ENCODE measurements around the gene KCNC3.

The KCNC3 gene

DNA sequence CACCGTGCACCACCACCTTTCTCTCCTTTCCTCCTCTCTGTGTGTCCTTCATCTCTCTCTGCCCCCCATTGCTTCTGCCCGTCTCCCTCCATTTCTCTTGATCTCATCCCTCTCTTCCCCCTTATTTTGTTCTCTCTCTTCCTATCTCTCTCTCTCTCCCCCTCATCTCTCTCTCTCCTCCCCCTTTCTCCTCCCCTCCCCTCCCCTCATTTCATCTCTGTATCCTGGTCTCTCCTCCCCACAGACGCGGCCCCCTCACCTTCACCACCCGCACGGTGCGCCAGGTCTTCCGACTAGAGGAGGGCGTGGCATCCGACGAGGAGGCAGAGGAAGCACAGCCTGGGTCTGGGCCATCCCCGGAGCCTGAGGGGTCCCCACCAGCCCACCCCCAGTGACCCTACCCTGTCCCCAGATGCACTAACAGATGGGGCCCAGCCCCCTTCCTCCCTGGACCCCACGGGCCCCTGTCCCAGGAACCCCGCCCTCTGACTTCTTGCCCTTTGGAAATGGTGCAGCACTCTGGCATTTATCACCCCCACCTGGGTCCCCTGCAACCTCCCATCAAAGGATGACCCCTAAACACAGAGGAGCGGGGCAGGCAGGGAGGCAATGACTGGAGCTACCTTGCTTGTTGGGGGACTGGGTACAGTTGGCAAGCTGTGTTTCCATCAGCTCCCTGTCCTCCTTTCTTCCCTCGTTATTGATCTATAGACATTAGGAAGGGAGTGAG is 19.6 kb downstream of the KCNC3 start:
- DNase-seq: no peak

DNA sequence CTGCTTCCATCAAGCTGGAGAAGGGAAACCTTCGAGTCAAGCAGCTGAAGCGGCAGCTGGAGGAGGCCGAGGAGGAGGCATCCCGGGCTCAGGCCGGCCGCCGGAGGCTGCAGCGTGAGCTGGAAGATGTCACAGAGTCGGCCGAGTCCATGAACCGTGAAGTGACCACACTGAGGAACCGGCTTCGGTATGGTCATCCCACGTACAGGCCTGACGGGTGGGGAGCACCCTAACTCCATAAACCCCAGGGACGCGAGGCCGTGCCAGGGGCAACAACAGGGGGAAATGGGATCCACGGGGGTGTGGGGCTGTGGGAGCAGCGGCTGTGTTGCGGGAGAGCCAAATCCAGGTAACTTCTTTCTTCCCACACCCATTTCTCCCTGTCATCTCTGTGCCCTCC is 20.2 kb downstream of the KCNC3 start:
- DNase-seq: no peak

DNA sequence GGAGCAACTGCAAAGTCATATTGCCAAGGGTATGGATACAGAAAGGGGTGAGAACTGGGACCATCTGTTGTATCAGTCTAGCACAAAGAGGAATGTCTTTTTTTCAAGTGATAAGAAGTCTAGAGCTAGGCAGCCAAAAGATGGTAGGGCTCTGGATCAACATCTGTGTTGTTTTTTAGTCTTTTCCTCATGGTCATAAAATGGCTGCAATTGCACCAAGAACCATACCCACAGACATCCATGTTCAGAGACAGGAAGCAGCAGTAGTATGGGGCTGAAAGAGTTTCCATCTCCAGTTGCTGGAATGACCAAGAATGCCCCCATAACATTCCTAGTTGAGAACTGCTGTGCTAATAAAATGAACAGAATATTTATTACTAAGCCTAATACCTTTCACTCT is 25.6 kb downstream of the KCNC3 start:
- DNase-seq: no peak

DNA sequence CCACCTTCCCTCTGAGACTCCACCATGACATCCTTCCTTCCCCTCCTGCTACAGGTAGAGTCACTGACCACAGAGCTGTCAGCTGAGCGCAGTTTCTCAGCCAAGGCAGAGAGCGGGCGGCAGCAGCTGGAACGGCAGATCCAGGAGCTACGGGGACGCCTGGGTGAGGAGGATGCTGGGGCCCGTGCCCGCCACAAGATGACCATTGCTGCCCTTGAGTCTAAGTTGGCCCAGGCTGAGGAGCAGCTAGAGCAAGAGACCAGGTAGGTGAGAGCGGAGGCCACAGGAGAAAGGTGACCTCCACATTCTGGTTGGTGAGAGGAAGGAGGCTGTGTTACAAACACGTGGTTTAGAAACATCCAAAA is 27.6 kb downstream of the KCNC3 start:
- DNase-seq: no peak

DNA sequence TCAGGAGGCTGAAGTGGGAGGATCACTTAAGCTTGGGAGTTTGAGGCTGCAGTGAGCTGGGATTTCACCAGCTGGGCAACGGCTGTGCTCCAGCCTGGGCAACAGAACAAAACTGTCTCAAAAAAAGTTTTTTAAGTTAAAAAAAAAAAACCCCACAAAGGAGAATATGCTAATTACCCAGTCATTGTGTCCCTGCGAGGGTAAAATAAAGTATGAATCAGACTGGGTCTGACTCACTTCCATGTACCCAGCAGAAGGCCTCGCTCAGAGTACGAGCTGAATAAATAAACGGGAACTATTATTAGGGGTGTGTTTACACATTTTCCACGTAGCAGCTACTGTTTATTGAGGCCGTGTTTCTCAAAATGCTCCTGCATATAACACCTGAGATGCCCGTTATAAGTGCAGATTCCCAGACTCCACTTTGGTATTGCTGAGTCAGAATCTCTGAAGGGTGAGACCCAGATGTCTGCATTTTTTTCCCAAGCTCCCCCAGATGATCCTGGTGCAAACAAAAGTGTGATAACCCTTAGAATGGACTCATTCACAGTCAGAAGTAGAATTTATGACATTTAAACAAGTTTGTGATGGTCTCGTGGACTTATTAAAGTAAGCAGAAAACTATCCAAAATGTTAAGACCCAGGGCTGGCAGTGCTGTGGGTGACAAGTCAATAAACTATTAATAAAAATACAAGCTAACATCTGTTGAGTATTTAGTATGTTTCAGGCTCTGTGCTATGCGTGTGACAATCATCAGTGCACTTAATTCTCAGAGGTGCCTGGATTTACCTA is 28.2 kb downstream of the KCNC3 start:
- DNase-seq: peak; percentile 84

DNA sequence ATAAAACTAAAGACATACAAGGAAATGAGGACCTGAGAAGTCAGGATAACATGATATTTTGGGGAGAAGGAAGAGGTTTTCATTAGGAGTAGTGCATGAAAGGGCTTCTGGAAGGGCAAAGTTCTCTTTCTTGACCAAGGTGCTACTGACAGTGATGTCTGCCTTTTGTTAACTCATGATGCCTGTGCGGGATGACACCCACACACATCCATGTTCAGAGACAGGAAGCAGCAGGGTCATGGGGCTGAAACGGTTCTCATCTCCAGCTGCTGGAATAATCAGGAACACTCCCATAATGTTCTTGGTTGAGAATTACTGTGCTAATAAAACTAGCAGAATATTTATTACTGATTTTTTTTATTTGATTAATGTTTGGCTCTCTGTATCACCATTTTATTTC is 29.1 kb downstream of the KCNC3 start:
- DNase-seq: peak; percentile 59

DNA sequence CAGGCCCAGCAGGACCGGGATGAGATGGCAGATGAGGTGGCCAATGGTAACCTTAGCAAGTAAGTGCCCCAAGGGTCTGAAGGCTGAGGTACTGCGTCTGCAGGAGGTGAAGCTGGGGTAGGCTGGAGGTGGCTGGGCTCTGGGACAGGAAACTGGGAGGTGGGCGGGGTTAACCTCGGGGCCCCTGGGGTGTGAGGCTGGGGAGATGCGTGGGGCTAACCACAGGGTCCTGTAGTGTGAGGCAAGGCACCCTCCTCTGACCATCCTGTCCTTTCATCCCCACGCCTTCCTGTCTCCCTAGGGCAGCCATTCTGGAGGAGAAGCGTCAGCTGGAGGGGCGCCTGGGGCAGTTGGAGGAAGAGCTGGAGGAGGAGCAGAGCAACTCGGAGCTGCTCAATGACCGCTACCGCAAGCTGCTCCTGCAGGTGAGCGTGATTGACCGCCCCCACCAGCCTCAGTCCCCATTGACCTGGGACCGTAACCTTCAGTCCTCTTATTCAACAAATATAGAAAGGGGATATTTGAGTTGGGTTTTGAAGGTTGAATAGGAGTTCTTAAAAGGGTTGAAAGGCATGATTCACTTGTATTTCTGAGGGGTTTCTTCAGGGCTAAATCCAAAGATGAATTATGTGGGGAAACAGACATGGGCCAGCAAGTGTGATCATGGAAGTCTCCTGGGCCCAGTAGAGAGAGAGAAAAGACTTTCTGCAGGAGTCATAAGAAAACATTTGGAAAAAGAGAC is 35.7 kb downstream of the KCNC3 start:
- DNase-seq: no peak

DNA sequence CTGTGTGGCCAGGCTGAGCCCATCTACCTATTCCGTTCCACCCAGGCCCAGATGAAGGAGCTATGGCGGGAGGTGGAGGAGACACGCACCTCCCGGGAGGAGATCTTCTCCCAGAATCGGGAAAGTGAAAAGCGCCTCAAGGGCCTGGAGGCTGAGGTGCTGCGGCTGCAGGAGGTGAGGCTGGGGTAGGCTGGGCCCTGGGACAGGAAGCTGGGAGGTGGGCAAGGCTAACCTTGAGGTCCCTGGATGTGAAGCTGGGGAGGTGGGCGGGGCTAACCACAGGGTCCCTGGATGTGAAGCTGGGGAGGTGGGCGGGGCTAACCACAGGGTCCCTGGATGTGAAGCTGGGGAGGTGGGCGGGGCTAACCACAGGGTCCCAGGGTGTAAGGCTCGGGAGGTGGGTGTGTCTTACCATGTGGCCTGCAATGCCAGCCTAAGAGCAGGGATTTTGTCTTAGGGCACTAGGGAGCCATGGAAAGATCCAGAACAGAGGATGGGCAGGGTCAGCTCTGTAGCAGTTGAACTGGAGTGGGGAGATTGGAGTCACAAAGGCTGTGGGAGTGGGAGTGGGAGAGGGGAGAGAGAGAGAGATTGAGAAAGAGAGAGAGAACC is 36.9 kb downstream of the KCNC3 start:
- DNase-seq: no peak

DNA sequence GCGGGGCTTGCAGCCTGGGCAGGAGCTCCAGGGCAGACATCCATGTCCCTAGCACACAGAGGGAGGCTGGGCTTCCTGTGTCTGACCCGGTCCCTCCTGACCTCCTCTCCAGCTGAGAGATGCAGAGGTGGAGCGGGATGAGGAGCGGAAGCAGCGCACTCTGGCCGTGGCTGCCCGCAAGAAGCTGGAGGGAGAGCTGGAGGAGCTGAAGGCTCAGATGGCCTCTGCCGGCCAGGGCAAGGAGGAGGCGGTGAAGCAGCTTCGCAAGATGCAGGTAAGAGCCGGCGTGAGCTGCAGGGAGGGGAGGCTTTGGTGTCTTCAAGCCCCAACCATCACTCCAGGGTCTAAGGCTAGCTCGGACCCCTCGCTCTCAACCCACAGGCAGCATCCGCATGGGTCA is 38.4 kb downstream of the KCNC3 start:
- DNase-seq: no peak

DNA sequence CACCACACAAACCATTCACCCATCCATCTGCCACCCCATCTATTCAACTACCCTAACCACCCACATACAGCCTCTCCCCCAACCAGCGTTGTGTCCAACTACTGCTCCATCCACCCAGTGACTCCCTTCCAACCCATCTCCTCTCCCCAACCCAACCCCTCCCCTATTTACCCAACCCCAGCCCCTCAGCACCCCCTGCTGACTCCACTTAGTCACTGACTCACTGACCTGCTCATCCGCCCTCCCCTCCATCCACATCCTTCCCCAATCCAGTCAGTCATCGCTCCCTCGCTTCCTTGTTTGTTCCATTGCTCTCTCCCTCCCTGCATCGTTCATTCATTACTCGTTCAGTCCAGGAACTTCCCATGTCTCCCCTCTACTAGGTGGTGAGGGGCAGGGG is 39.2 kb downstream of the KCNC3 start:
- DNase-seq: no peak

DNA sequence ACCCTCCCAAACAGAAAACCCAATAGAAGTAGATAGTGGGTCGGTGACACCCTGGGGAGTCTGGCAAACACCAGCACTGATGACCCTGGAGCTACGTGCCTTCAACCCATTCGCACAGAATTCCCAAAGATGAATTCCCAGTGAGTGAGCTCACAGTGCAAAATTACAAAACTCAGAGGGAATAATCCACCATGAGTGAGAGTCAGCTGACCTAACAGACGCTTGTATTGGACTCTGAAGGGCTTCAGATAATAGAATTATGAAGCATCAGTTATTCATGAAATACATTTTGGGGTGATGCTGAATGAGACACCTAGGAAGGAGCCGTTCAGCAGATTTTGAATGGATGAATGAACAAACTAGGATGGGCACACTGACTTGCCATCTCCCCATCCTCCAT is 40.2 kb downstream of the KCNC3 start:
- no peak for DNase-seq

DNA sequence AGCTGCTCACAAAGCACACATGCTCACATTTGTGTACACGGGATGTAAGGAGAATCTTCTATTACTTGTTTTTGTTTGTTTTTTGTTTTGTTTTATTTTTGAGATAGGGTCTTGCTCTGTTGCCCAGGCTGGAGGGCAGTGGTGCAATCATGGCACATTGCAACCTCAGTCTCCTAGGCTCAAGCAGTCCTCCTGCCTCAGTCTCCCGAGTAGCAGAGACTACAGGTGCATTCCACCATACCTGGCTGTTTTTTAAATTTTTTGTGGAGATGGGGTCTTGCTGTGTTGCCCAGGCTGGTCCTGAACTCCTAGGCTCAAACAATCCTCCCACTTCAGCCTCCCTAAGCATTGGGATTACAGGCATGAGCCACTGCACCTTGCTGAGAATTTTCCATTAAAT is 41.8 kb downstream of the KCNC3 start:
- DNase-seq: no peak

DNA sequence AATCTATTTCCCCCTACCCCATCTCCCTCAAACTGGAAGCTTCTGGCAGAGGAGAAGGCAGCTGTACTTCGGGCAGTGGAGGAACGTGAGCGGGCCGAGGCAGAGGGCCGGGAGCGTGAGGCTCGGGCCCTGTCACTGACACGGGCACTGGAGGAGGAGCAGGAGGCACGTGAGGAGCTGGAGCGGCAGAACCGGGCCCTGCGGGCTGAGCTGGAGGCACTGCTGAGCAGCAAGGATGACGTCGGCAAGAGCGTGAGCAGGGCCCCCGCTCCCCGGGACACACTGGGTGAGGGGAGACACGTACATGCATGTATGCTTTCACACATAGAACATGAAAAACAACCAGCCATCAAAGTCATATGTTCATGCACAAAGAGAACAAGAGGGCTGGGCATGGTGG is 42.7 kb downstream of the KCNC3 start:
- no peak for DNase-seq

DNA sequence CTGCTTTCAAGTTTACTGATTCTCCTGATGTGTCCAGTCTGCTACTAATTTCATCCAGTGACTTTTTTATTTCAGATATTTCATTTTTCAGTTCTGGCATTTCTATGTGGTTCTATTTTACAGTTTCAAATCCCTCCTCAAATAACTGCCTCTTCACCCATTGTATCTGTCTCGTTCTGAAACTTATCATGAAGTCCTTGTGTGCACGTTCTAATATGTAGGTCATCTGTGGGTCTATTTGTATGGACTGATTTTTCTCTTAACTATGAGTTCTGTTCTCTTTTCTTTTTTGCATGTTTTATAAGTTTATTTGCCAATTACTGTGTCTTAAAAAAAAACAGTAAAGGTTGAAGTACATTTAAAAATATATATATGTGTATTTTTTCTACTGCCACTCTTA is 43.3 kb downstream of the KCNC3 start:
- DNase-seq: no peak

DNA sequence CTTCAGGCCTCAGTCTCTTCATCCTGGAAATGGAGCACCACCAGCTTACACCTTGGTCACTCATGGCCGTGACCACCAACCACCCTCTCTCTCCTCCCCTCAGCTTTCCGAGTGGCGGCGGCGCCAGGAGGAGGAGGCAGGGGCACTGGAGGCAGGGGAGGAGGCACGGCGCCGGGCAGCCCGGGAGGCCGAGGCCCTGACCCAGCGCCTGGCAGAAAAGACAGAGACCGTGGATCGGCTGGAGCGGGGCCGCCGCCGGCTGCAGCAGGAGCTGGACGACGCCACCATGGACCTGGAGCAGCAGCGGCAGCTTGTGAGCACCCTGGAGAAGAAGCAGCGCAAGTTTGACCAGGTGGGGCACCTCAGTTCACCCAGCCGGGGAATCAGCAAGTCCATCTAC is 47.7 kb downstream of the KCNC3 start:
- no peak for DNase-seq

DNA sequence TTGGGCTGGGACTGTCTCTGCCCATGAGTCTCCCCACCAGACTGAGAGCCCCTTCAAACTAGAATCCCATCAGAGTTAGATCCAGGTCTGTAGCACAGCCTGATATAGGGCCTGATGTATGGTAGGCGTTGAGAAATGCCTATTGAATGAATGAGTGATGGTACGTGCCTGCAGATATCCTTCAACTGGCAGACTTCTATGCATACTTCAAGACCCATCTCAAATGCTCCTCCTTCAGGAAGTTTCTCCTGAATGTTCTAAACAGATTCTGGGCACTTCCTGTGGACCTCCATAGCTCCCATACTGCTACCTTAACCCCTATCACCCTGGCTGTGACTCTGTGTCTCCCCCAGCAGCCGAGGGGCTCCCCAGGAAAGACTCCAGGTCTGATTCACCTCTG is 48.2 kb downstream of the KCNC3 start:
- DNase-seq: no peak

DNA sequence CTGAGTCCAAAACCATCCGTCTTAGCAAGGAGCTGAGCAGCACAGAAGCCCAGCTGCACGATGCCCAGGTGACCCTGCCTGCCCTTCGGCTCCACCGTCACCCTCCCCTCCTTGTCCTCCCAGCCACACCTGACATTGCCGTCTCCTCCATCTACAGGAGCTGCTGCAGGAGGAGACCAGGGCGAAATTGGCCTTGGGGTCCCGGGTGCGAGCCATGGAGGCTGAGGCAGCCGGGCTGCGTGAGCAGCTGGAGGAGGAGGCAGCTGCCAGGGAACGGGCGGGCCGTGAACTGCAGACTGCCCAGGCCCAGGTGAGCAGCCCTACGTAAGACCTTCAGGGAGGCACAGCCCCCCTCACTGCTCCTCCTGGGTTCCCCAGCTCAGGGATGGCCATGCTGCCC is 49.1 kb downstream of the KCNC3 start:
- DNase-seq: no peak

DNA sequence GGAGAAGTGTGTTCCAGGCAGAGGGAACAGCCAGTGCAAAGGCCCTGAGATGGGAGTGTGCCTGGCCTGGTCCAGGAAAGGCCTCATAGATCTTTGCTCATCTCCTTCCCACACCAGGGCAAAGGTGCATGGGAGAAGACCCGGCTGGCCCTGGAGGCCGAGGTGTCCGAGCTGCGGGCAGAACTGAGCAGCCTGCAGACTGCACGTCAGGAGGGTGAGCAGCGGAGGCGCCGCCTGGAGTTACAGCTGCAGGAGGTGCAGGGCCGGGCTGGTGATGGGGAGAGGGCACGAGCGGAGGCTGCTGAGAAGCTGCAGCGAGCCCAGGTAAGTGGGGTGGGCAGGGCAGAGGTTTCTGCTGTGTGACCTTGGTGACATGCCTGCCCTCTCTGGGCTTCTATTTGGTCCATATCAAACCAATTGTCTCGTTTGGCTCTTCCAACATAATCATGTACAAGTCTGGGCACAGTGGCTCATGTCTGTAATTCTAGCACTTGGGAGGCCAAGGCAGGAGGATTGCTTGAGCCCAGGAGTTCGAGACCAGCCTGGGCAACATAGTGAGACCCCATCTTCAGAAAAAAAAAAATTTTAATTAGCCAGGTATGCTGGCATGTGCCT is 51.1 kb downstream of the KCNC3 start:
- no peak for DNase-seq

DNA sequence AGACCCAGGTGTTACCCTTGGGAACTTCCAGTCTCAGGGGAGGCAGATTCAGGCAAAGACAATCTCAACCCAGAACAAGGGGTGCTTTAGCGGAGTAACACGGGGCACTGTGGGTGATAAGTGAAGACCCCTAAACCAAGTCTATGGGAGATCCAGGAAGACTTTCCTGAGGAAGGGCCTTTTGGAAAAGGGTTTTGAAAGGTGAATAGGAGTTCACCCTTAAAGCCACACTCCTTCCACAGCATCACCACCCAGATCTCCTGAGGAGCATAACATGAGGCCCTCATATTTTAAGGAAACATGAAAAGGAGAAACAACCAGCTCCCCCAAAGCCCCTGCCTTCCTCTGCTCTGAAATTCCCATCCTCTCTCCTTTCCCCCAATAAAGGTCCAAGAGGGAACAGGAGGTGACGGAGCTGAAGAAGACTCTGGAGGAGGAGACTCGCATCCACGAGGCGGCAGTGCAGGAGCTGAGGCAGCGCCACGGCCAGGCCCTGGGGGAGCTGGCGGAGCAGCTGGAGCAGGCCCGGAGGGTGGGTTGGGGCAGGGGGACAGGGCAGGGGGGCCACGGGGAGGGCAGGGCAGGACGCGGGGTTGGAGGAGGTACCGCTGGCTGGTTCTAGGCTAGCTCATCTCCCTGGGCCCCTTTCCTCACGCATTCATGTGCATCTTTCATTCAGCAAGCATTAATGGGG is 52.7 kb downstream of the KCNC3 start:
- no peak for DNase-seq

DNA sequence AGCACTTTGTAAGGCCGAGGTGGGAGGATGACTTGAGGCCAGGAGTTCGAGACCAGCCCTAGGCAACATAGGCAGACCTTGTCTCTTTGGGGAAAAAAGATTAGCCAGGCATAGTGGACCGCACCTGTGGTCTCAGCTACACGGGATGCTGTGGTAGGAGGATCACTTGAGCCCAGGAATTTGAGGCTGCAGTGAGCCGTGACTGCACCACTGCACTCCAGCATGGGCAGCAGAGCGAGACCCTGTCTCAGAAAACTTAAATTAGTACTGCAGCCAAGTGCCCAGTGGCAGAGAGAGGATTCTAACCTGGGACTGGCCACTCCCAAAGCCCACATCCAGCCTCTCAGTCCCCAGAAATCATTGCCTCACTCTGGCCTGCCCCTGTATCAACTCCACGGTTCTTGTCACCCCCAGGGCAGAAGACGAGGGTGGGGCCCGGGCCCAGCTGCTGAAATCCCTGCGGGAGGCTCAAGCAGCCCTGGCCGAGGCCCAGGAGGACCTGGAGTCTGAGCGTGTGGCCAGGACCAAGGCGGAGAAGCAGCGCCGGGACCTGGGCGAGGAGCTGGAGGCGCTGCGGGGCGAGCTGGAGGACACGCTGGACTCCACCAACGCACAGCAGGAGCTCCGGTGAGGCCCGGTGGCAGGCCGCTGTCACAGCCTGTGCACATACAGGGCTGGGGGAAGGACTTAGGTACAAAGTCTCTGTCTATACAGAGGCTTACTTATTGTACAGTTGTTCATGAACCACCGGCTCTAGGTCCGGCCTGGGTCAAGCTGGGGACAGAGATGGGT is 53.4 kb downstream of the KCNC3 start:
- no peak for DNase-seq

DNA sequence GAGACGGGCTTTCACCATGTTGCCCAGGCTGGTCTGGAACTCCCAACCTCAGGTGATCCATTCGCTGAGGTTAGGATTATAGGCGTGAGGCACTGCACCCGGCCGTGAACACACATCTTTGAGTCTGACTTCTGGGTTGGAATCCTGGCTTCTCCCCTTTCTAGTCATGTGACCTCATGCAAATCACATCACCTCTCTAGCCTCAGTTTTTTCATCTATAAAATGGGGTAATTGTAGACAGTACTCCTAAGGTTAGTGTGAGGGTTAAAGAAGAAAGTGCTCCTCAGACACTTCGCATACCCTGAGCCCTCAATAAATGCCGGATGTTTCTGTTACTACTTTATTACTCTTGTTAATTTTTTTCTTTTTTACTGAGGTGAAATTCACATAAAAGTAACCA is 55.4 kb downstream of the KCNC3 start:
- no peak for DNase-seq
